GM19324 (cell line): ENCODE data around the gene C3.
"Not testable (repeated sequence)": the region's sequence is repeated elsewhere in the genome, so short reads cannot be mapped to it uniquely, and the experiment has no call there.

Experiments
- ATAC-seq: cut with Tn5 transposase; IDR thresholded peaks from one replicate; pipeline ENCODE4 v1.9.1; 2021; ENCODE audit warnings: mild to moderate bottlenecking, moderate library complexity; ENCODE audit not compliant: unreplicated experiment, low FRiP score

C3 gene

DNA sequence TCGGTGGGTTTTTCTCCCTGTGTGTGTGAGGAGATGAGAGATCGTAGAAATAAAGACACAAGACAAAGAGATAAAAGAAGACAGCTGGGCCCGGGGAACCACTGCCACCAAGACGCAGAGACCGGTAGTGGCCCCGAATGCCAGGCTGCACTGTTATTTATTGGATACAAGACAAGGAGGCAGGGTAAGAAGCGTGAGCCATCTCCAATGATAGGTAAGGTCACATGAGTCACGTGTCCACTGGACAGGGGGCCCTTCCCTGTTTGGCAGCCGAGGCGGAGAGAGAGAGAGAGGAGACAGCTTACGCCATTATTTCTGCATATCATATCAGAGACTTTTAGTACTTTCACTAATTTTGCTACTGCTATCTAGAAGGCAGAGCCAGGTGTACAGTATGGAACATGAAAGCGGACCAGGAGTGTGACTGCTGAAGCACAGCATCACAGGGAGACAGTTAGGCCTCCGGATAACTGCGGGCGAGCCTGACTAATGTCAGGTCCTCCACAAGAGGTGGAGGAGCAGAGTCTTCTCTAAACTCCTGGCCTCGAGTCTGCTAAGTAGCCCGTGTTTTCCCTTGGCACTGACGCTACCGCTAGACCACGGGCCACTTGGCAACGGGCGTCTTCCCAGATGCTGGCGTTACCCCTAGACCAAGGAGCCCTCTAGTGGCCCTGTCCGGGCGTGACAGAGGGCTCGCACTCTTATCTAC lies 87.5 kb downstream of the C3 start:
- ATAC-seq, result not testable (repeated sequence)

DNA sequence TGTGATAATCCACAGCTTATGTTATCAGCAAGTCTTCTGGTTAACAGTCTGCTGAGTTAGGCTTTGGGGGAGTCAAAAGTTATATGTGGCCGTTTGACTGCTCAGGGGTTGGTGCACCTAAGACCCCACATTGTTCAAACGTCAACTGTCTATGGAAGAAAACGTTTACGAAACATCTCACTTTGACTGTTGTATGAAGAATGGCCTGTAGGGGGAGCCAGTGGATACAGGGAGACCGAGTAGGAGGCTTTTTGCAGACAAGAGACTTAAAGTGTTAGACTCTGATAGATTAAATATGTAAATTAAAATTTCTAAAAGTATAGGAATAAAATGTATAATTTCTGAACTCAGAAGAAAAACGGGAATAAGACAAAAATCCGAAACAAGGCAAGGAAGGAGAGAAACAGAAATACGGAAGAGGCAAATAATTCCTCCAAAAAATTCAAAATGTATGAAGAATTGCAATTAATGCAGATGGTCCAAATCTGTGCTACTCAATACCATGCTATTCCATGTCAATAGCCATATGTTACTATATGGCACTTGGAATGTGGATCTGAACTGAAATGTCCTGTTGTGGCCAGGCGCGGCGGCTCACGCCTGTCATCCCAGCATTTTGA lies 88.3 kb downstream of the C3 start:
- ATAC-seq, result no peak
